Keratinocyte (primary cell): ENCODE data around the gene CTNNA2.
A peak's percentile ranks its signal among the peaks of the same experiment; 100 is the strongest.

Source experiments
- CTCF ChIP-seq, 3 experiments: IDR thresholded peaks in 1 of 3; conservative IDR thresholded peaks in 1 of 3; optimal IDR thresholded peaks in 1 of 3; 2 replicates in 2 of 3; 3 replicates in 1 of 3; pipeline versions ENCODE3 to v1.5.1; 2011; ENCODE audit warnings: low read length in 3 of 3, mild to moderate bottlenecking in 3 of 3, moderate library complexity in 2 of 3, control low read depth in 1 of 3, inconsistent platforms in 1 of 3; ENCODE audit not compliant: insufficient read depth in 2 of 3; ENCODE audit errors: extremely low read depth in 1 of 3
- EZH2 ChIP-seq: IDR thresholded peaks from one replicate; pipeline ENCODE4 v1.6.1; 2012; ENCODE audit warnings: inconsistent platforms, mild to moderate bottlenecking, low read length, moderate library complexity

DNA sequence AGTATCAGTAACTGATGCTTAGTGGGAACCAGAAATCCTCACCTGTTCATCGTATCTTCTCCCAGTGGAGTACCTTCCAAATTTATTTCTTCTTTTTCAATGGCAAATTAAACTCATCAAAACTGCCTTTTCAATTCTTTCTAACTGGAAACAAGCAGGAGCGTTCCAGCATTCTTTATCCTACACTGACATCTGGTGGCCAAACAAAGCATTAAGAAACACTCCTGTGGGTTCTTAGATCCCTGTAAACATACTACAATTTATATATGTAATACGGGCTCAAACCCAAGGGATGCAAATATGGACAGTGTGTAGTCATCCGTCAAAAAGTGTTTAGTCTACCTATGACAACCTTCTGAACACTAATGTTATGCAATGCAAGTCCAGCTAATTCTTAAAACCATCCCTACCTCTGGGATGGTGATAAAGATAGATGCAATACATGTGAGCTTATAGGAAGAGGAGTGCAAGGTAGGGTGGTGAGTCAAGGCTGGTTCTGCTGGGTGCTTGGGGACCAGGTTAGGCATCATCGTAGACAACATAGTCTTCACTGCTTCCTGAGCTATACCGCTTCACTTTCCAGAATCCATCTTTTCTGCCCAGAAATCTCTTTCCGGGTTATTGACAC lies 375.0 kb downstream of the CTNNA2 start:
- TF ChIP-seq CTCF (optimal IDR thresholded peaks at IDR 0.05 in 1 of 3, IDR thresholded peaks at IDR 0.05 in 1 of 3, conservative IDR thresholded peaks at IDR 0.05 in 1 of 3; ENCODE audit: extremely low read depth in 1 of 3, insufficient read depth in 2 of 3, low read length in 3 of 3) (peak in 2 of 3 experiments; percentile 37 to 40), EZH2 (no peak)
